Measurements from ENCODE around the gene CSNK1G1.

DNA sequence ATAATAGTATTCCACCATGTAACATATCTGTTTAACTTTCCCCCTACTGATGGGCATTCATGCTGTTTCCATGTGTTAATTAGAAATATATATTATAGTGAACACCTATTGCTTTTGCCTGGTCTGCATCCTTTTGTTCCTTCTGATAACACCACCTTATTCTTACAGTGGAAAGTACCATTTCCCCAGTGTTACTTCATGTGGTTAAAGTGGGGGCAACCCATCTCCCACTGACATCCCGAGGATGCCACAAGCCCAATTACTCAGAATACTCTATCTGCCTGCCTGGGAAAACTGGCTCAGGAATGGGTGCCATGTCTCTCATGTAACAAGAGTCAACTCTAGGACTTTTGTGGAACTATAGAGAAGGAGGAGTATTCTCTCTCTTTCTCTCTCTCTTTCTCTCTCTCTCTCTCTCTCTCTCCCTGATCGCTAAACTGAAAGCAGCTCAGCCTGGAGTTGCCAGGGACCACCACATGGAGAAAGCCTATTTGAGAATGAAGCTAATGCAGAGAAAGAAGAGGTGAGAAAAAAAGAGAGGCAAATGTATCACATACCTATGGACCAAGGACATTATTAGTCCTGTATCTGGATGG lies 126.7 kb downstream of the CSNK1G1 start:
- TF ChIP-seq, protein P1, sequence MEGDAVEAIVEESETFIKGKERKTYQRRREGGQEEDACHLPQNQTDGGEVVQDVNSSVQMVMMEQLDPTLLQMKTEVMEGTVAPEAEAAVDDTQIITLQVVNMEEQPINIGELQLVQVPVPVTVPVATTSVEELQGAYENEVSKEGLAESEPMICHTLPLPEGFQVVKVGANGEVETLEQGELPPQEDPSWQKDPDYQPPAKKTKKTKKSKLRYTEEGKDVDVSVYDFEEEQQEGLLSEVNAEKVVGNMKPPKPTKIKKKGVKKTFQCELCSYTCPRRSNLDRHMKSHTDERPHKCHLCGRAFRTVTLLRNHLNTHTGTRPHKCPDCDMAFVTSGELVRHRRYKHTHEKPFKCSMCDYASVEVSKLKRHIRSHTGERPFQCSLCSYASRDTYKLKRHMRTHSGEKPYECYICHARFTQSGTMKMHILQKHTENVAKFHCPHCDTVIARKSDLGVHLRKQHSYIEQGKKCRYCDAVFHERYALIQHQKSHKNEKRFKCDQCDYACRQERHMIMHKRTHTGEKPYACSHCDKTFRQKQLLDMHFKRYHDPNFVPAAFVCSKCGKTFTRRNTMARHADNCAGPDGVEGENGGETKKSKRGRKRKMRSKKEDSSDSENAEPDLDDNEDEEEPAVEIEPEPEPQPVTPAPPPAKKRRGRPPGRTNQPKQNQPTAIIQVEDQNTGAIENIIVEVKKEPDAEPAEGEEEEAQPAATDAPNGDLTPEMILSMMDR (conservative IDR thresholded peaks at IDR 0.05) = no peak
- no peak for TF ChIP-seq EZH2 (IDR thresholded peaks at IDR 0.05; ENCODE audit: low read depth)
